A673 (cell line): ENCODE results near the gene DPYSL5. TPM values are rescaled to one million over a fixed set of nuclear protein-coding genes. Genes with fewer than 3 reads are reported as not detected.

ENCODE experiments used
- BruUV-seq: library from RNA; stranded (reverse); fragments of 400-500 nt; replicated peaks from 2 replicates; lab custom pipeline; 2021; lab: Mats Ljungman, UMichigan
- CTCF ChIA-PET: fragments of 300-600 bp; sonication (Branson Sonifier 250); formaldehyde crosslinking; loops from one replicate; lab custom pipeline; 2022; ENCODE audit warnings: antibody characterized with exemption; lab: Charles Lee
- POLR2A ChIA-PET: fragments of 300-600 bp; sonication (Branson Sonifier 250); formaldehyde crosslinking; loops from one replicate; lab custom pipeline; 2022; ENCODE audit warnings: antibody characterized with exemption; ENCODE audit not compliant: low non-redundant PET; lab: Charles Lee
- DNase-seq: peaks from one replicate; pipeline ENCODE4 v3.0.0-alpha.2; 2015; ENCODE audit warnings: low spot score
- H3K27ac ChIP-seq: fragments of 200-600 bp; sonication (generic); 2 replicates; pipeline ENCODE4 v1.5.1; 2016; ENCODE audit warnings: mixed run types, low read depth, mild to moderate bottlenecking, mixed read lengths, antibody characterized with exemption, low read length; ENCODE audit not compliant: poor library complexity, severe bottlenecking
- H3K27me3 ChIP-seq: fragments of 200-600 bp; sonication (generic); replicated peaks from 2 replicates; pipeline ENCODE4 v1.6.1; 2017; ENCODE audit warnings: mixed run types, low read depth, mild to moderate bottlenecking, mixed read lengths, antibody characterized with exemption, low read length; ENCODE audit not compliant: insufficient read depth, poor library complexity
- H3K36me3 ChIP-seq: fragments of 200-600 bp; sonication (generic); 2 replicates; pipeline ENCODE4 v1.6.1; 2016; ENCODE audit warnings: mixed run types, mild to moderate bottlenecking, mixed read lengths, antibody characterized with exemption, low read length; ENCODE audit not compliant: insufficient read depth, poor library complexity, severe bottlenecking
- H3K4me1 ChIP-seq: fragments of 200-600 bp; sonication (generic); 2 replicates; pipeline ENCODE4 v1.6.1; 2017; ENCODE audit warnings: mixed run types, mild to moderate bottlenecking, mixed read lengths, antibody characterized with exemption, low read length; ENCODE audit not compliant: insufficient read depth, poor library complexity, severe bottlenecking
- H3K4me3 ChIP-seq: fragments of 200-600 bp; sonication (generic); 2 replicates; pipeline ENCODE4 v1.5.1; 2016; ENCODE audit warnings: low read depth, mixed run types, mild to moderate bottlenecking, mixed read lengths, low read length; ENCODE audit not compliant: poor library complexity, severe bottlenecking
- H3K9me3 ChIP-seq: fragments of 200-600 bp; sonication (generic); 2 replicates; pipeline ENCODE4 v1.6.1; 2016; ENCODE audit warnings: mixed run types, low read depth, mild to moderate bottlenecking, mixed read lengths, antibody characterized with exemption, low read length; ENCODE audit not compliant: poor library complexity, severe bottlenecking
- CTCF ChIP-seq: fragments of 300-800, 200-600 bp; sonication (generic); conservative IDR thresholded peaks from 2 replicates; pipeline ENCODE4 v1.5.1; 2017; ENCODE audit warnings: low read depth, mild to moderate bottlenecking, antibody characterized with exemption, low read length, moderate library complexity, mixed read lengths
- EZH2 ChIP-seq: fragments of 200-600 bp; sonication (generic); IDR thresholded peaks from 2 replicates; pipeline ENCODE4 v1.6.1; 2017; ENCODE audit warnings: borderline replicate concordance, low read depth, mild to moderate bottlenecking, mixed read lengths, antibody characterized with exemption, low read length; ENCODE audit not compliant: poor library complexity, severe bottlenecking
- intact Hi-C: fragments of 100-400 bp; cut with micrococcal nuclease; formaldehyde crosslinking; loops from one replicate; pipeline ENCODE4 v1.10.0; 2022; ENCODE audit not compliant: unreplicated experiment
- total RNA-seq: library from RNA; stranded (reverse); gene quantifications from 2 replicates; pipeline ENCODE4 v1.2.3, GENCODE V29; 2021

DPYSL5 gene
- total RNA-seq, 1 experiment from 2014 or later: 110 TPM

- DNase-seq: peak; percentile 24
- Histone ChIP-seq H3K4me3 (no peak overlapping the region), H3K9me3 (no peaks in the 10 kb centered on the region), H3K36me3 (no peaks in the 10 kb centered on the region), H3K27ac (no peak overlapping the region), H3K27me3 (no peaks in the 10 kb centered on the region), H3K4me1 (peaks cover 8% of the 10 kb centered on the region)
- intact Hi-C loops: no loop called here
- CTCF ChIA-PET: no interaction called here
- BruUV-seq: no TSS peak
- TF ChIP-seq EZH2 (no peak), CTCF (no peak)
- POLR2A ChIA-PET: no interaction called here
These were observed 25.5 kb downstream of the DPYSL5 start for GRCh38 chr2:26873286-26873983.

- Histone ChIP-seq H3K27ac (no peak overlapping the region), H3K27me3 (no peaks in the 10 kb centered on the region), H3K9me3 (no peaks in the 10 kb centered on the region), H3K36me3 (peaks cover 6% of the 10 kb centered on the region), H3K4me1 (peaks cover 8% of the 10 kb centered on the region), H3K4me3 (no peak overlapping the region)
- POLR2A ChIA-PET: no interaction called here
- TF ChIP-seq CTCF (no peak), EZH2 (no peak)
- BruUV-seq: no TSS peak
- intact Hi-C loops: no loop called here
- no peak for DNase-seq
- CTCF ChIA-PET: no interaction called here
These were observed 26.6 kb downstream of the DPYSL5 start for GRCh38 chr2:26874514-26874913.

GRCh38 chr2:26875065-26875634, 27.2 kb downstream of the DPYSL5 start:
- ChIA-PET POLR2A (no interaction called here), CTCF (no interaction called here)
- DNase-seq: no peak
- Histone ChIP-seq H3K9me3 (no peaks in the 10 kb centered on the region), H3K36me3 (peaks cover 6% of the 10 kb centered on the region), H3K27me3 (no peaks in the 10 kb centered on the region), H3K27ac (no peak overlapping the region), H3K4me3 (no peak overlapping the region), H3K4me1 (peaks cover 8% of the 10 kb centered on the region)
- no peak for TF ChIP-seq EZH2
- no peak for TF ChIP-seq CTCF
- no TSS peak for BruUV-seq
- intact Hi-C loops: no loop called here
